ENCODE data around the gene NDOR1.

NDOR1 gene

GRCh38 chr9:137168904-137169856 lies 36.3 kb upstream of the NDOR1 start:
- no peak for DNase-seq (ENCODE audit: low read depth)
- TF ChIP-seq, protein P1, sequence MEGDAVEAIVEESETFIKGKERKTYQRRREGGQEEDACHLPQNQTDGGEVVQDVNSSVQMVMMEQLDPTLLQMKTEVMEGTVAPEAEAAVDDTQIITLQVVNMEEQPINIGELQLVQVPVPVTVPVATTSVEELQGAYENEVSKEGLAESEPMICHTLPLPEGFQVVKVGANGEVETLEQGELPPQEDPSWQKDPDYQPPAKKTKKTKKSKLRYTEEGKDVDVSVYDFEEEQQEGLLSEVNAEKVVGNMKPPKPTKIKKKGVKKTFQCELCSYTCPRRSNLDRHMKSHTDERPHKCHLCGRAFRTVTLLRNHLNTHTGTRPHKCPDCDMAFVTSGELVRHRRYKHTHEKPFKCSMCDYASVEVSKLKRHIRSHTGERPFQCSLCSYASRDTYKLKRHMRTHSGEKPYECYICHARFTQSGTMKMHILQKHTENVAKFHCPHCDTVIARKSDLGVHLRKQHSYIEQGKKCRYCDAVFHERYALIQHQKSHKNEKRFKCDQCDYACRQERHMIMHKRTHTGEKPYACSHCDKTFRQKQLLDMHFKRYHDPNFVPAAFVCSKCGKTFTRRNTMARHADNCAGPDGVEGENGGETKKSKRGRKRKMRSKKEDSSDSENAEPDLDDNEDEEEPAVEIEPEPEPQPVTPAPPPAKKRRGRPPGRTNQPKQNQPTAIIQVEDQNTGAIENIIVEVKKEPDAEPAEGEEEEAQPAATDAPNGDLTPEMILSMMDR (IDR thresholded peaks at IDR 0.05; ENCODE audit: low read depth, low read length, missing control alignments): no peak
- peak overlapping the region; percentile 46 for H3K4me3 ChIP-seq (ENCODE audit: low read depth, low read length)

- DNase-seq (ENCODE audit: low read depth): no peak
- H3K4me3 ChIP-seq (ENCODE audit: low read depth, low read length): peak within 1 kb of the TSS; percentile 46
- TF ChIP-seq, protein P1 (IDR thresholded peaks at IDR 0.05; ENCODE audit: low read depth, low read length, missing control alignments): no peak
These were observed 35.6 kb upstream of the NDOR1 start, which contains the start of gene LRRC26 for GRCh38 chr9:137169896-137170358. Gene LRRC26, minus strand, starts transcription at chr9:137170051. Its CDS starts 108 bp downstream, at chr9:137169943.

GRCh38 chr9:137170486-137171148 lies 34.9 kb upstream of the NDOR1 start:
- TF ChIP-seq, protein P1 (IDR thresholded peaks at IDR 0.05; ENCODE audit: low read depth, low read length, missing control alignments): no peak
- H3K4me3 ChIP-seq (ENCODE audit: low read depth, low read length): no peak overlapping the region
- DNase-seq (ENCODE audit: low read depth): no peak

DNA sequence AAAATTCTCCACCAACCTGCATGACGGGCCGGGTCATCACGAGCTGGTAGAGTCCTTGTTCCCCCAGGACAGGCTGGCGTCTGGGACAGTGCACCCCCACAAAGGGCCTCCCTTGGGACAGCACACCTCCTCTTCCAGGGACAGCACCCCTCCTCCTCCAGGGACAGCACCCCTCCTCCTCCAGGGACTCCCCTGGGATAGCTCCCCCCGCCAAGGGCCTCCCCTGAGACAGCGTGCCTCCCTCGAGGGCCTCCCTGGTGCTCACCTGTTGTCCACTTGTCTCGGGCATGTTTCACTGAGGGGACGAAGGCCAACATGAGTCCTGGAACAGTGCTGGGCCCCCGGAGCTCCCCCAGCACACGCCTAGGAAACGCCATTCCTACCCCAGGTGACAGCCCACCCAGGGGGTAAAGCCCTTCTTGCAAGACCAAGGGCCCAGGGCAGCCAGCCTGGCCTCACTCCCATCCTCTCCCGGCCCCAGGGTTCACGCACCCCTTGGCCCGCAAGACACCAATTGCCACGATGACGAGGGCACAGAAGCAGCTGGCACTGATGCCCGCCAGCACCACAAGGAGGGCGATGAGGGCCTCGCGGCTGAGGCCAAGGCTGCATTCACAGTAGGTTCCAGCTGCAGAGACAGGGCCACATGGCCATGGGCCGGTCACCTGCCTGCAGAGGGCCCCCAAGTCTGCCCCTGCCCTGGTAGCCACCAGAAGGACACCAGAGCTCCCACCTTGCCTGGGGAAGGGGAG lies 34.2 kb upstream of the NDOR1 start:
- H3K4me3 ChIP-seq (ENCODE audit: low read depth, low read length): no peak overlapping the region
- TF ChIP-seq, protein P1 (IDR thresholded peaks at IDR 0.05; ENCODE audit: low read depth, low read length, missing control alignments): no peak
- no peak for DNase-seq (ENCODE audit: low read depth)

GRCh38 chr9:137172901-137173795 lies 32.4 kb upstream of the NDOR1 start:
- TF ChIP-seq, protein P1 (IDR thresholded peaks at IDR 0.05; ENCODE audit: low read depth, low read length, missing control alignments): no peak
- DNase-seq (ENCODE audit: low read depth): no peak
- no peak overlapping the region for H3K4me3 ChIP-seq (ENCODE audit: low read depth, low read length)
